Measurements from ENCODE around the gene UNC5CL.
A peak's percentile ranks its signal among the peaks of the same experiment; 100 is the strongest.

UNC5CL gene

DNA sequence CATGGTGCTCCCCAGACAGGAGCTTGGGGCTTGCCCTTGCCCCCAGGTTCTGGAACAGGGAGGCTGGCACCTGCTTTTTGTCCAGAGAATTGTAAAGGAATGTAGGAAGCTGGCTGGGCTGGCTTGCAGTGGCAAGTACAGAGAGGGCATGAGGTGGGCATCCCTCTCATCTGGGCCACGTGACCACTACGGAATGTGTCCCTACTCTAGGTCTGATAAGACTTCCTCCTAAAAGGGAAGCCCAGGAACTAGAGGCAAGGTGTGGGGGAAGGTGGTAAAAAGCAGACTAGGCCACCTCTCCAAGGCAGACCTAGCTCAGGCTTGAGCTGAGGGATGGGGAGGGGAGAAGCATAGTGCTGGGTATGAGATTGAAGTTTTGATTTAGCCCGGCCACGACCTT is 38.8 kb downstream of the UNC5CL start:
- no peak for DNase-seq

DNA sequence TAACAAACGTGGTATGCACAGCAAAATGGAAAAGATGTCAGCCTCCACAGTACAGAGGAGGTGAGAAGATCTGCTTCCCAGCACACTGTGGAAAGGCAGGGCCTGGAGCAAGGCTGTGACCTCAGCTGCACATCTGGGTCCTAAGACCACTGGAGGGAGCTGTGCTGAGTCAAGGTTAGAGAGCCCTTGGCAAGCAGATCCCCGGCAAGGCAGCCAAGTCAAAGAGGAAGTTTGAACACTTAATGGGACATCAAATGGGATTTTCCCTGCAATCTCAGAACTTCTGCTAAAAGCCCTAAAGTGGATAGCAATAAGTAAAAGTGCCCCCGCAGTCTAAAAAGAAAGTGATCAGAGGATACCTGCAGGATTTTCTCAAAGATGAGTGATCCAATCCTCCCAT is 39.5 kb downstream of the UNC5CL start:
- no peak for DNase-seq

DNA sequence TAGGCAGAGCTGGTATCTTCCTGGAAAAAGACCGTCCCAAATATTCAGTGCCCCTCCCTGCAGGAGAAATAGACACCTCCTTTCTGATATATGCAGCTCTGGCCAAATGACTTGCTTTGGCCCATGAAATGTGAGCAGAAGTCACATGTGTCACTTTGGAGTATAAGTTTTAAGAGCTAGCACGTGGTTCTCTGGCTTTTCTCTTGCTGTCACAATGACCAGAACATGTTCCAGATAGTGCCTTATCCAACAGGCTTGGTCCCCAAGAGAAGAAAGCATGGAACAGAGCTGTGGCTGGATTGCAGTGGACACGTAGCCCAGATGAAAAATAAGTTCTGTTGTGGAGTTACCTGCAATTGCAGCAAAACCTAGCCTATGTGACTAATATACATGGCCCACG is 40.4 kb downstream of the UNC5CL start:
- DNase-seq, result no peak

DNA sequence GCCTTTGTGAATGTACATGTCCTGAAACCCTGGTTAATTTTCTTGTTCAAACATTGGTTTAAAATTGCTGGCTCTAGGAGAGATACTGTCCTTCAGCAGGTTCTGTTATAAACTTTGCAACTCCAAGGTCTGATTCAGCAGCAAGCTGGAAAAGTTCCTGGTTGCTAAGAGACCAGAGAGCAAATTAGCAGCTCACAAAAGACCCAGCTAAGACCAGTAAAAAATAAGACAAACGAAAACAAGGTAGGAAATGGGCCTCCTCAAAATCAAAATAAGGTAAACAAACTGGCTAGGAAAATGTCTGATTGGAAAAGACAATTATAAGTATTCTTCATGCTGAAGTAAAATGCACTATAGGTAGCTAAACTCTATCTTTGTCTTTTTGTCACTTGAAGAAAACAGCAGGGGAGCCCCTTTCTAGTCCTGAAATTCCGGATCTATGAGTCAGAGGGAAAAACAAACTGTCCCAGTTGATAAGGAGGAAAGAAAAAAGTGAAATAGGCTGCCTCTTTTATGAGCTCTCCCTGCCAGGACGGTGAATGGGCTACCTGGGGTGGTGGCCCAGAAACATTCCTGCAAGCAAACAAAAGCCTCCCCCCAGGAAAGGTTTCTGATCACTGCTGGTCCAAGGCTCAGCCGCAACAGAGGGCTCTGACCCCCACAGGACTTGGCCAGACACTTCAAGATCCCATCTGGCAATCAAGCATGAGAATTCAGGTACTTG is 41.6 kb downstream of the UNC5CL start:
- peak in 2 of 3 experiments; percentile 40 to 69 for DNase-seq

DNA sequence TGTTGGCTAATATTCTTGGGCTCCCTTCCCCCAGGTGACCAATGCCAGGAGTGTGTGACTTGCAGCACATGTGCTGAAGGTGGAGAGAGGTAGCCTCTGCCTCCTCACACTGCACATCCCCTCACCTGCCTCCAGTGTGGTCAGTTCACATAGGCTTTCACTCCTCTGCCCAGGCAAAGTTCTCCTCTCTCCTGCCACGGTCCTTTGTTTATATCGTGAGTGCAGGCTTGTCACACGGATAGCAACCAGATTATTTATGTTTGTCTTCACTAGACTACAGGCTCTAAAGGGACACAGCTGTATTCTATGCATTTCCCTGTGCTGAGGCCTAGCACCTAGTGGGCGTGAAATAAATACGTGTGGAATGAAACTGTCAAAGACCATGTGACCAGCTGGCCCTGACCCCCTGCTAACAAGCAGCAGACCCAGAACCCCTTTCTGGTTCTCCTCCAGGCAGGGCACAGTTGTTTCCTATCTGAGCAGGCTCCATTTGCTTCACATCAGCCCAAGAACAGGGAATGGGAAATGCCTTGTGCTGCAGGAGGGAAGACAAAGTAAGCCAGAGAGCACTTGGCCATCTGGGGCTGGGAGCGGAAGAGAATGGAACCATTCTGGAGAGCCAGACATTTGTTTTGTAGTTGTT is 42.3 kb downstream of the UNC5CL start:
- DNase-seq, result peak in 2 of 3 experiments; percentile 50 to 69

DNA sequence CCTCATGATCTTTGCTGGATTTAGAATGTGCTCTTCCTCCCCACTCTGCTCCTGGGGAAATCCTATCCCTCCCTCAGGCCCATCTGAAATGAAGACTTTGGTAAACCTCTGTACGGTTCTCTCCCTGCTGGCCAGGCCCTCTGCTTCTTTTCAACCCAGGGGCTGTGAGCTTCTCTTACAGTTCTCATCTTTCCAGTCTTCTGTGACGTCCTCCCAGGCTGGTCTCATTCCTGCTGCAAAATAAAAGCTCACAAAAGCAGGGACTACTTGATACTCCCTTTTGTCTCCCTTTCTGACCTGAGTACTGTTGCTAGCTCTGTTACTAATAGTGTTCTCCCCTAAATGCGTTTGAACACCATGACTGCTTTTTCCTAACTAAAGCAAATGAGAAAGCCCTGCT is 46.3 kb downstream of the UNC5CL start:
- DNase-seq, result no peak

DNA sequence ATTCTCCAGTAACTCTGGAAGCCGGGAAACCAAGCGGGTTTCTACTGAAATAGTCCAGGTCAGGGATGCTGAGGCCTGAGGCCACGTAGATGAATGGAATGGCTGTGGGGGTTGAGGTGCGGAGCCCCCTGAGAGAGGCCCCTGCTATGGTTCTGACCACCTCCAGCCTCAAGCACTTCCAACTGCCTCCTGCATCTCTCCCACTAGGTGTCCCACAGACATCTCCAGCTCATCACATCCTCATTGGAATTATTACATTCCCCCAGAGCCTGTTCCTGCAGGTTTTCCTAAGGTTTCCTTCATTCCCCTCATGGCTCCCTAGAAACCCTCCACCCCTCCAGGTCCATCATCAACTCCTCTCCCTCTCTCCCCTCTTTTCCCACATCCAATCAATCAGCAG is 48.7 kb downstream of the UNC5CL start:
- no peak for DNase-seq

DNA sequence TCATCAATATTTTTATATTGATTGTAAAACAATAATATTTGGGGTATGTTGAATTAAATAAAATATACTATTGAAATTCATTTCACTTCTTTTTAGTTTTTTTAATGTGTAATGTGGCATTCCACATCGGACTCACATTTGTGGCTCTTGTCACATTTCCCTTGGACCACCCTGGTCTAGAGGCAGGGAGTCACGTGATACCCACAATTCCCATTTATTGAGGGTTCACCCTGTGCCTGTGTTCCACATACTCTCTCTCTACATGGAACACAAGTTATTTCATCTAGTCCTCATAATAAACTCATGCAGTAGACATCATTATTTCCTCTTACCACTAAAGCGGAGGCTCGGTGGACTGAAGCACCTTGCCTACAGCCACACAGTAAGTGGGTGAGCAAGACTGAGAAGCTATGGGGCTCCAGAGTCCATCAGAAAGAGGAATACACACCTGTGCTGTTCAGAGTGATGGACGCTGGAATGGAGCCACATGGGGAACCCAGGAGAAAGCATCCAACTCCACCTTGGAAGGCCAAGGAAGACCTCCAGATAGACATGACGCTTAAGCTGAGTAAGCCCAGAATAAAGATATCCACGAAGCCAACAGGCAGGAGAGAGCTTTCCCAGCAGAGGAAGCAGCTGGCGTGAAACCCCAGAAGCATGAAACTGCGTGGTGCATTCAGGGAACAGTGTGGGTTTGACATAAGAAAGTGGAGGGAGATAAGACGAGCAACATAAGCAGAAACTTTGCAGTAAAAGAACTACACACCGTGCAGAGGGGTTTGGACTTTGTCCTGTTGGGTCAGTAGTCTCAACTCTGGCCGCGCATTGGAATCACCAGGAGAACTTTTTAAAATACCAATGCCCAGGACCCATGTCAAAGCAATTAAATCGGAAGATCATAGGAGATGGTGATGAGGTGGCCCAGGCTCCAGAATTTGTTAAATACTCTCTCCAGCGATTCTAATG is 49.5 kb downstream of the UNC5CL start:
- DNase-seq, result no peak

DNA sequence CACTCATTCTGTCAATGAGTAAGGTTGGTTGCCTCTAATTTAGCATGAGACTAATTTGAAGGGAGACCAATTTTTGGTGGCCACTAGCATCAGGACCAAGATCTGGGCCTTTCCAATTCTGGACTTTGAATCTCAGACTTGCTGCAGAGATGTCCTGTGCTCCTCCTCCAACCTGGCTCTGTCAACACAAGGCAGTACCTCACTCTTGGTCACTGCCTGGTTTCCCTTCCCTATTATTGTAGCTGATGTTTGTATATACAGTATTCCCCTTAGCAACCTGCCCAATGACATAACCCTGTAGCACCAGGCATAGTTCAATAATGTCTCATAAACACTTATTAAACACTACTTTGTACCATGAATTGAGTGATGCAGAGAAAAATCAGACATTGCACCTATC is 50.4 kb downstream of the UNC5CL start:
- DNase-seq, result no peak

DNA sequence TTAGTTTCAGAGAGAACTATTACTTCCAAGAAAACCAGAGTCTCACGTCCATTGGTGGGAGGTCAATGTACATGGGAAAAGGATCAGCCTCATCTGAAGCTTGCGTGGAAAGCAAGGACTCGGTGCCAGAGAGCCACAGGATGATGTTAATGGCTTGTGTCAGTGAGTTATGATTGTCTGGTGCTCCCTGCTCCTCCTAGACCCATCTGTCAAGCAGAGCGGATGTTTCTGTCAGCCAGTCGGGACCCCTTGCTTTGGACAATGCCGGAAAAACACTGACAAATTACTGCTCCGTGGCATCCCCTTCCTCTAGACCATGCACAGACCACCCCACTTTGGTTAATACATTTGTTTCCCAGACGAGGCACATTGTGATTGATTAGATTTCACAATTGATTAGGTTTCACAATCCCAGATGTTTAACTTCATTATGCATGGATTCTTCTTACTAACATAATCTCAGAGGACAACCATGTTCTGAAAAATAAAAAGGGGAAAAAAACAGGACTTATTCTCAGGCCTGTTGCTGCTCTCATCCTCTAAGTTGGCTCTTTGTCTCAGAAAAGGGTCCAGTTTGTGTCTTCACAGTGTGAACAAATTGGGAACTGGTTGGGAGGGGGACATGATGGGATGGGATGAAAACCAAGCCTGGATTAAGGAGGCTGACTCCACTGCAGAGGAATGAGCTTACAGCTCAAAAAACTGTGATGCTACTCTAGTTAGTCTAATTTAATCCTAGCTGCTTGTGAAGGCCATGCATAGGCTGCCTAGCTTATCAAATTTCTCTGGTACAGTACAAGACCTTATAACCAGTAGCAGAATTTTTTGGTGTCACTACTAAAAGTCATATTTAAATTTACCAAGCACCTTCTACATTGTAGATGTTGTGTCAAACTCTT is 51.9 kb downstream of the UNC5CL start:
- DNase-seq, result no peak

DNA sequence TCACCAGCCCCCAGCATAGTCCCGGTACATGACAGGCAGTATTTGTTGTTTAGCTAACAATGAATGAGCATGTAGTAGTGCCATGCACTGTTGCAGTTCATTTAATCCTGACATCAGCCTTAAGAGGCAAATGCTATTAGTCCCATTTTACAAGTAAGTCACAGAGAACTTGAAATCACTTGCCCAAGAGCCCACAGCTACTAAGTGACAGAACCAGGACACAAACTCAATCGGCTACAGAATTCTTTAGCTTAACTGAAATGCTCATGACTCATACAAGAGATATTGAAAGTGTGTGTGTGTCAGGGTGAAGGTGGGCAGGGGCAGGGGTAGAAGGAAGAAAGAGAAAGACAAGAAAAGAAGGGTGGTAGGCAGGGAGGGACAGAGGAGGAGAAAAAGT is 52.7 kb downstream of the UNC5CL start:
- no peak for DNase-seq

DNA sequence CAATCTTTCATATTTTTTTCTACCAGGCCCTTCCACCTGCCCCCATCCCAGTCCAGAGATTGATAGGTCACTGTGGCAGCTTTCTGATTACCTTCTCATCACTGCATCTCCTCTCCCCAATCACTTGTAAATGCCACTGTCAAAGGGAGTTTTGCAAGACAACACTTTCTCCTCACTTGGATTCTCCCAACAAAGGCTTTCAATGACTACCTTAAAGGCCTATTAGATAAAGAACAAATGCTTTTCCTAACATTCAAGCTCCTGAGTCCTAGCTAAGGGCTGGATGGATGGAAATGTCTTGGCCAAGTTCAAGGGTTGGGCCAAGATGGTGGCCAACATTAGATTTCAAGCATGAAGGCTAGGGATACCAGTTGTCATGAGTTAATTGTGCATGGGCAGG is 55.3 kb downstream of the UNC5CL start:
- no peak for DNase-seq

DNA sequence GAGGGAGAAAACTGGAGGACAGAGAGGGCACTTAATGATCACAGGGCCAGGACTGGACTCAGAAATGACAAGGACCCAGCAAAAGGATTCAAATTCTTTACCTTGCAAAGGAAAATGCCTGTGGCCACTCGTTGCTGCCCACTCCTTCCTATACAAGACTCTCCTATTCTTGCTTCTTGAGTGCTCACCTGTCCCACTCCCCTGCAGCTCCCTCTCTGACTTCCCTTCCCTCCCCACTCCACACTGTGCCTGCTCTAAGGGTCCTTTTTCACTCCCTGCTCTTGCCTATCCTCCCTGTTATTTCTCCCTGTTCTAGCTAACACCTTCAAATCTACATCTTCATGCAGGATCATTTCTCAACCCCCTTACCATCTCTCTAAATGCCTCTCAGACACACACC is 56.1 kb downstream of the UNC5CL start:
- DNase-seq, result no peak

DNA sequence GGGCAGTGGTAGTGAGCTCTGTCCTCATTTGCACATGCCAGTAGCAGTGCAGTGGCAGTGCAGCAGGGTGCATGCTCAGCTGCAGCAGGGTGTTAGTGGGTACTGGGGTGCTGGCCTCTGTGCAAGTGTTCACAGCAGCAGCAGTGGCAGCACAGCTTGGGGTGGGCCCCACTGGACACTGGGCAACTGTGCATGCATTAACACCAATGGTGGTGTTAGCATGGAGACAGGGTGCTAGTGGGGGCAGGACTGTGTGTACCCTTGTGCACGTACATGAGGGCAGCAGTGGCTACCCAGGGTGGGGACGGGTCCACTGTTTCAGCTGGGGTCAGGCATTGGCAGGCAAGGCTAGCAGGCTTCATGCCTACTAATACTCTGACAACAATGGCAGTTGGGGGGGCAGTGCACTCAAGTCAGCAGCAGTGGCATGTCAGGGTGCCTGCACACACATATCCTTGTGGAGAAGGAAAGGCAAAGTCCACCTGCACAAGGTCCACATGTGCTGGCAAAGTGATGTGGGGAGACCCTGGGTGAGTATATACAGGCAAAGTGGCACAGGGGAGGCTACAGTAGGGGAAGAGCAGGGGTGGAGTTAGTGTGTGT is 60.2 kb downstream of the UNC5CL start:
- DNase-seq, result no peak

DNA sequence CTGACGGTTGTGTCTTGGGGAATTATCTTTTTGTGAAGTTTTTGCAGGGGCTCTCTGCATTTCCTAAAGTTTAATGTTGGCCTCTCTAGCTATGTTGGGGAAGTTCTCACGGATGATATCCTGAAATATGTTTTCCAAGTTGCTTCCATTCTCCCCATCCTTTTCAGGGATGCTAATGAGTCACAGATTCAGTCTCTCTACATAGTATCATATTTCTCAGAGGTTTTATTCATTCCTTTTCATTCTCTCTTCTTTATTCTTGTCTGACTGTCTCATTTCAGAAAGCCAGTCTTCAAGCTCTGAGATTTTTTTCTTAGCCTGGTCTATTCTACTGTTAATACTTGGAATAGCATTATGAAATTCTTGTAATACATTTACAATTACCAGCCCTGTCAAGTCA is 61.3 kb downstream of the UNC5CL start:
- no peak for DNase-seq

DNA sequence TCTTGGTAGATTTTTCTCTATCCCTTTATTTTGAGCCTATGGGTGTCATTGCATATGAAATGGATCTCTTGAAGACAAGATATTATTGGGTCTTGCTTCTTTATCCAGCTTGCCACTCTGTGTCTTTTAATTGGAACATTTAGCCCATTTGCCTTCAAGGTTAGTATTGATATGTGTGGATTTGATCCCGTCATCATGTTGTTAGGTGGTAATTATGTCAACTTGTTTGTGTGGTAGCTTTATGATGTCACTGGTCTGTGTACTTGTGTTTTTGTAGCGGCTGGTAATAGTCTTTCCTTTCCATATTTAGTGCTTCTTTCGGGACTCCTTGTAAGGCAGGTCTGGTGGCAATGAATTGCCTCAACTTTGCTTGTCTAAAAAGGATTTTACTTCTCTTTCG is 61.9 kb downstream of the UNC5CL start:
- DNase-seq, result no peak
